Bronchial epithelial cell (primary cell): ENCODE data around the gene MICAL2. TPM values are rescaled to one million over a fixed set of nuclear protein-coding genes. Genes with fewer than 3 reads are reported as not detected.

Experiments
- DNase-seq: peaks from one replicate; pipeline ENCODE4 v3.0.0-alpha.2; 2010; ENCODE audit warnings: low read depth
- FAIRE-seq: peaks from 2 replicates; lab custom pipeline; 2011; peaks lifted over from hg19 to GRCh38; lab: Jason Lieb, UNC
- H3K27me3 ChIP-seq: 2 replicates; pipeline ENCODE4 v1.5.1; 2011; ENCODE audit warnings: low read length; ENCODE audit not compliant: control insufficient read depth, insufficient read depth
- H3K36me3 ChIP-seq: 2 replicates; pipeline ENCODE4 v1.5.1; 2011; ENCODE audit warnings: low read length; ENCODE audit not compliant: control insufficient read depth, insufficient read depth
- H3K4me3 ChIP-seq: 2 replicates; pipeline ENCODE4 v1.5.1; 2011; ENCODE audit warnings: mild to moderate bottlenecking, low read depth, low read length, control low read depth
- CTCF ChIP-seq: IDR thresholded peaks from 2 replicates; pipeline ENCODE4 v1.5.1; 2011; ENCODE audit warnings: mild to moderate bottlenecking, moderate library complexity, low read length, control low read depth, inconsistent platforms; ENCODE audit not compliant: insufficient read depth, severe bottlenecking
- total RNA-seq: library from RNA; depleted of rRNA; stranded (reverse); fragments of >200 nt; gene quantifications from 2 replicates; pipeline ENCODE4 v1.2.1, GENCODE V29; 2014

Gene MICAL2
- total RNA-seq, 1 donor from 2014 or later = 75.0 TPM

DNA sequence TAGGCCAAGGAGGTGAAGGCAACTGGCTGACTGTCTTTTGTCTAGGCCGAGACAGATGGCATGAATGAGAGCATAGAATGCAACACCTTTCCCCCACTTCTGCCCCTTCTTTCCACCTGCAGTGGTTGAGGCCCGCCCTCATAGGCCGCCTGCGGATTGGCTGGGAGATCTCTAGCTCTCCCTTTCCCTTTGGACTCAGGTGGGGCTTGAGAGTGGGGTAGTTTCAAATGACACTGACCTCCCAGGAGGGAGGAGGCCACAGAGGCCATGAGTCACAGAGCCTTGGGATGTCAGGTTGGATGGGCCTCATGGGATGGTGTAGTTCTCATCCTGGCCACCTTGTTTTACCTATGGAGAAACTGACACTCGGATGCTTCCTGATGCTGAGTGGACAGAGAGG is 9.1 kb downstream of the MICAL2 start:
- FAIRE-seq = no peak
- Histone ChIP-seq H3K4me3 (no peak overlapping the region), H3K27me3 (no peaks in the 10 kb centered on the region), H3K36me3 (peaks cover 6% of the 10 kb centered on the region)
- no peak for DNase-seq
- no peak for TF ChIP-seq CTCF

GRCh38 chr11:12120031-12121008 is 9.9 kb downstream of the MICAL2 start:
- FAIRE-seq = no peak
- no peak for DNase-seq
- H3K27me3 ChIP-seq = no peaks in the 10 kb centered on the region
- no peak for TF ChIP-seq CTCF
- peaks cover 3% of the 10 kb centered on the region for H3K36me3 ChIP-seq
- H3K4me3 ChIP-seq = no peak overlapping the region

- FAIRE-seq (no peak), DNase-seq (no peak)
- Histone ChIP-seq H3K4me3 (no peak overlapping the region), H3K27me3 (no peaks in the 10 kb centered on the region), H3K36me3 (peaks cover 3% of the 10 kb centered on the region)
- no peak for TF ChIP-seq CTCF
These were observed 10.6 kb downstream of the MICAL2 start for GRCh38 chr11:12121011-12121410.

- FAIRE-seq (no peak), DNase-seq (no peak)
- H3K36me3 ChIP-seq = peaks cover 2% of the 10 kb centered on the region
- no peak overlapping the region for H3K4me3 ChIP-seq
- no peak for TF ChIP-seq CTCF
- H3K27me3 ChIP-seq = no peaks in the 10 kb centered on the region
These were observed 11.1 kb downstream of the MICAL2 start for GRCh38 chr11:12121517-12121916.

DNA sequence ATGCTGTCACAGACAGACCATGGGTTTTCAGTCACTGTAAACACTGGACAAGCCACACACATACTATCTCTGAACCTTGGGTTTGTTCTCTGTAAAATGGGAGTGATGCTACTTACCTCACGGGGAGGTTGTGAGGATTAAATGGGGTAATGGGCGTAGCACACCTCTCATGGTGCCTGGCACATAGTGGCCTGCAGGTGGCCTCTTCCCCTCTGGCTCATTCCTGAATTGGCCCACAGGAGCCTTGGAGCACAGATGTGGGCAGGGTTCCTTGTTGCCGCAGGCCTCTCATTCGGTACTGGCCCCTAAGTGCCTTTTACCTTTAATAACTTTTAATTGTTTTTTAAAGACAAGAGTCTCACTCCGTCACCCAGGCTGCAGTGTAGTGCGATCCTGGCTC is 11.7 kb downstream of the MICAL2 start:
- no peaks in the 10 kb centered on the region for H3K27me3 ChIP-seq
- TF ChIP-seq CTCF = peak; percentile 68
- H3K36me3 ChIP-seq = peaks cover 2% of the 10 kb centered on the region
- no peak for FAIRE-seq
- H3K4me3 ChIP-seq = no peak overlapping the region
- DNase-seq = no peak
